ENCODE data around the gene FBXL20.
"Not testable (repeated sequence)": the region's sequence is repeated elsewhere in the genome, so short reads cannot be mapped to it uniquely, and the experiment has no call there.

Gene FBXL20

GRCh38 chr17:39391448-39391847 is 10.0 kb downstream of the FBXL20 start:
- DNase-seq (ENCODE audit: low spot score): no peak
- TF ChIP-seq CTCF (IDR thresholded peaks at IDR 0.05; ENCODE audit: extremely low read depth, insufficient read depth, missing control alignments): no peak
- in situ Hi-C loops (cut with MboI; ENCODE audit: low pct_unique_long_range_greater_than_20kb, low sequenced_read_pairs, unreplicated experiment): loop anchor here (10.0 kb wide), 1 partner anchor 147 kb away; no protein-coding TSS in a partner anchor

GRCh38 chr17:39385040-39385439 is 16.4 kb downstream of the FBXL20 start:
- no peak for TF ChIP-seq CTCF (IDR thresholded peaks at IDR 0.05; ENCODE audit: extremely low read depth, insufficient read depth, missing control alignments)
- in situ Hi-C loops (cut with MboI; ENCODE audit: low pct_unique_long_range_greater_than_20kb, low sequenced_read_pairs, unreplicated experiment): no loop called here
- no peak for DNase-seq (ENCODE audit: low spot score)

GRCh38 chr17:39380144-39380543 is 21.3 kb downstream of the FBXL20 start:
- in situ Hi-C loops (cut with MboI; ENCODE audit: low pct_unique_long_range_greater_than_20kb, low sequenced_read_pairs, unreplicated experiment): no loop called here
- TF ChIP-seq CTCF (IDR thresholded peaks at IDR 0.05; ENCODE audit: extremely low read depth, insufficient read depth, missing control alignments): no peak

DNA sequence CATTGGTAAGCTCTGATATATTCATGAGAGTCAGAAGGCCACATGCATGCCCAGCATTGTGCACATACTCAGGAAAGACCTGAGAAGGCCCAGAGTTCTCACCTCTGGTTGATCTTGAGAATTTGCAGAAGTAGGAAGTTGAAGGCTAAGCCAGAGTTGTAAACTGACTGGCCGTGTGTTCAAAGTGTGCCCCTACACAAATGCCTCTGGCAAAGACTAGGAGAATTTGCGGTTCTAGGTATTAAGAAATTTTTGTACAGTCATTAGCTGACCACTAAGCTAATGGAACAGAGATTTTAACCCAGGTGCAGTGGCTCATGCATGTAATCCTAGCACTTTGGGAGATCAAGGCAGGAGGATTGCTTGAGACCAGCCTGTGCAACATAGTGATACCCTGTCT is 25.0 kb downstream of the FBXL20 start:
- in situ Hi-C loops (cut with MboI; ENCODE audit: low pct_unique_long_range_greater_than_20kb, low sequenced_read_pairs, unreplicated experiment): no loop called here
- TF ChIP-seq CTCF (IDR thresholded peaks at IDR 0.05; ENCODE audit: extremely low read depth, insufficient read depth, missing control alignments): no peak
- no peak for DNase-seq (ENCODE audit: low spot score)

More at GRCh38 chr17:39380144-39380543, 21.3 kb downstream of the FBXL20 start:
- DNase-seq (ENCODE audit: low spot score): no peak

DNA sequence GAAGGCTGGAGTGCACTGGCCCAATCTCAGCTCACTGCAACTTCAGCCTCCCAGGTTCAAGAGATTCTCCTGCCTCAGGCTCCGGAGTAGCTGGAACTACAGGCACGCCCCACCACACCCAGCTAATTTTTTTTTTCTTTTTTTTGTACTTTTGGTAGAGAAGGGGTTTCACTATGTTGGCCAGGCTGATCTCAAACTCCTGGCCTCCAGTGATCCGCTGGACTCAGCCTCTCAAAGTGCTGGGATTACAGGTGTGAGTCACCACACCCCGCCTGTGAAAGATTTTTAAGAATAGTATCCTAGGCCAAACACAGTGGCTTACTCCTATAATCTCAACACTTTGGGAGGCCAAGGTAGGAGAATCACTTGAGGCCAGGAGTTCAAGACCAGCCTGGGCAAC is 33.6 kb downstream of the FBXL20 start:
- DNase-seq (ENCODE audit: low spot score); in situ Hi-C loops (cut with MboI; ENCODE audit: low pct_unique_long_range_greater_than_20kb, low sequenced_read_pairs, unreplicated experiment): not testable (repeated sequence)

GRCh38 chr17:39365872-39366271 is 35.6 kb downstream of the FBXL20 start:
- in situ Hi-C loops (cut with MboI; ENCODE audit: low pct_unique_long_range_greater_than_20kb, low sequenced_read_pairs, unreplicated experiment): no loop called here
- DNase-seq (ENCODE audit: low spot score): no peak
- no peak for TF ChIP-seq CTCF (IDR thresholded peaks at IDR 0.05; ENCODE audit: extremely low read depth, insufficient read depth, missing control alignments)

DNA sequence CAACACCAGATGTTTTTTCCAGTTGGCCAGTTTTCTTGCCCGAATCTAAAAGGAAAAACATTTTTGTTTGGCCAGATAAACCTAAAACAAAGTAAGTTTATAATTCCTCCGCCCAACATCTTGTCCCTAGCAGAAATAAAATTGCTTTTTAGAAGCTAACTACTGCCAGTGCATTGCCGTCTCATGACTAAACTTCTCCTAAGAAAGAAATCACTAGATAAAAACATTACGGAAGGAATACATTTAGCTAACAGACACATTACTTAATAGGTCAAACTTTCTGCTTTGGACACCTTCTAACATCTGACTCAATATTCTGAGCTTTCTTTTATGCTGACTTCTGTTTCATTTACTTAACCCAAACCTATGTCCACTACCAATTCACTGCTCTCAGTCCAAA is 36.2 kb downstream of the FBXL20 start:
- in situ Hi-C loops (cut with MboI; ENCODE audit: low pct_unique_long_range_greater_than_20kb, low sequenced_read_pairs, unreplicated experiment): no loop called here
- TF ChIP-seq CTCF (IDR thresholded peaks at IDR 0.05; ENCODE audit: extremely low read depth, insufficient read depth, missing control alignments): no peak
- DNase-seq (ENCODE audit: low spot score): no peak
